ENCODE results near the gene PHF12. TPM values are rescaled to one million over a fixed set of nuclear protein-coding genes. Genes with fewer than 3 reads are reported as not detected.

PHF12 gene
- 21.1 and 24.7 TPM in 2 replicates for total RNA-seq (2014; rRNA removed; shearing (Covaris generic))
- polyA plus RNA-seq (2015; cell fraction: cytosol; rRNA removed) = 12.6 and 18.9 TPM in 2 replicates
- polyA plus RNA-seq (2015; cell fraction: nucleus; rRNA removed) = 32.8 and 39.2 TPM in 2 replicates

DNA sequence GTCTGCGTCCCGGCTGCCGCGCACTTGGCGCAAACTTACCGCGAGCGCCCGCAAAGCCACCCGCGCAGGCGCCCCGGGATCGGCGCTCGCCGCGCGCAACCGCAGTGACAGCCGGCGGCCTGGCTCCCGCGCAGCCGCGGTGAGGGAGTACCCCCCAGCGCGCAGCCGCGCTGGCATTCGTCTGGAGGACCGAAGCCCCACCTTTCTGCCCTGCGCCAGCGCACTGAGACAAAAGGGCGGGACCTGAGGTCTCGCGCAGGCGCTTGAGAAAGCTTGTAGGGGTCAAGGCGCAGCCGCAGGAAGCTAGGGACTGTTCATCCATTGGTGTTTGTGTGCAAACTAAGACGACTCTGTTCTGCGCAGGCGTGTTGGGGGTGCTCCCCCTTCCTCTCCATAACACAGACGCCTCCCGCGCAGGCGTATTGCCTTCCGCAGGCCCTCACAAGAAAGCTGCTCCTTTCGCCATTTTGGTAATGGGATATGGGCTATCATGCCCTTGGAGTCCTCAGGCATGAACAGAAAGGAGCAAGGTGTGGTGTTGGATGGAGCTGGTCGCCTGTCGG, at the start of gene PHF12:
Gene PHF12, minus strand, starts transcription at position 91 of the 563 bp plus-strand sequence. CDS start 558 bp downstream, outside the sequence.
- peak; percentile 100 for DNase-seq (ENCODE audit: low read depth)

DNA sequence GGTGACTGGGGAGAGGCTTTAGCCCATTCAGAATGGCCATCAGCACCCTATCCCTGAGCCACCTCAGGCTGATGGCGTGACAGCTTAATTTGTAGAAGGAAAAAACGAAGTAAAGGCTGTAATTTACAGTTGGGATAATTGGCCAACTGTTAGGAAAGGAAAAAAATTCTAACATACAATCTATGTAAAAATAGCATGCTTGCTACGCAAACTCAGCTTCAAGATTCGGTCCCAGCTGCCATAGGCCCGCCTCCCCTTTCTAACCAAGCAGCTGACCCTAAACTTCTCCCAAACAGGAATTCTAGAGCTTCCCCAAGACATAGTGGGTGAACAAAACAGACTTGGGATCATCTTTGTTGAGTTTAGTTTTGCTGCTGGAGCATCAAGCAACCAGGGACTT, 49.7 kb upstream of the PHF12 start:
- no peak for DNase-seq (ENCODE audit: low read depth)

DNA sequence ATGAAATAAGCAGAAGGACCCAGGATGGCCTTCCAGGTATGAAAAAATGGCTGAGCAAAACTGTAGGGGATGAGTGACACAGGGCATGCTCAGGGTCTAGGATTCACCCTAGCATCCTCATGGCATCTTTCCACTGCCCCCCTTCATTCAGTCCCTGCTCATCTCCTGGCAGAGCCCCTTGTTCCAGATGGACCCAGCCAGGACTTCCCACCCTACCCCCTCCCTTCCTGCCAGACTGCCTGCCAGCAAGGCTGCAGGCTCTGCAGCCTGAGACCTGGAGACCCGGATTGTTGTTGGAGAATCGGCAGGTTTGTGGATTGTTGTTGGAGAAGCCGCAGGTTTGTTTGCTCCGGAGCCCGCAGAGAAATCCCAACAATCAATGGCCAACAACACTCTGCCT, 47.9 kb upstream of the PHF12 start:
- DNase-seq (ENCODE audit: low read depth) = no peak

DNA sequence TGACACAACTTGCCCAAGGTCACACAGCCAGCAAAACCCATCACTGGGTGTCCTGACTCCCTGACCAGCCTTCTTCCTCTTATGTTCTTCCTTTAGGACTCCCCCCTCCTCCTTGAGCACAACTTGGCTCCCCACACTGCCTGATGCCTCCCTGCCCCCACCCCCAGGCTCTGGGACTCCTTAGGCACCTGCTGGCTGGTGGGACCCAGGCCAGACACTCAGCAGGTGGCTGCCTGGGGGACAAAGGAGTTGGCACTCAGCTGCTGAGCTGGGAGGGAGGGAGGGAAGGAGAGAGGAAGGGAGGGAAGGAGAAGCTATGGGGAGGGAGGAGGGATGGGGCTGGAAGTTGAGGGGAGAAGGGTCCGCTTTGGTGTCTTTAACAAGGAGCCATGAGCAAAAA, 46.5 kb upstream of the PHF12 start:
- no peak for DNase-seq (ENCODE audit: low read depth)

DNA sequence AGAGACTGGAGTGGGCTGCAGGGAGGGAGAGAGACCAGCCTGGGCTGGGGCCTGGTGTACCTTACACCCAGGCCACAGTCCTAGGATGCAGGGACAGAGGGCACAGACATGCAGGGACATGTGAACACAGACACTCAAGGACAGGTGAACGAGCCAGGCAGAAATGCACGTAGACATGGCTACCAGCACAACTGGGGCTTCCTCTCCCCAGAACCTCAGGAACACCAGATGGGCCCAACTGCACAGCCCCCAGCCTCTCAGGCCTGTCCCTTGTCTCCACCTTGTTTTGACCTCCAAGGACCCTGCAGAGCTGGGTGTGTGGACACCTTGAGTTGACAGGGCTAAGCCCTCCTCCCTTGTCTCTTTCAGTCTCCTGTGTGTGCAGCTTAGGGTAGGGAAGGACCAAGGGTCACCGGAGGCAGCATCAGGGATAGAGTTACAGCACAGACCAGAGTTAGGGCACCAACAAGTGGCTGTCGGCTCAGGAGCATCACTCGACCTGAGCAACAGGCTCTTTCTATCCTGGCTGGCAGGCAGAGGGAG, 45.3 kb upstream of the PHF12 start:
- no peak for DNase-seq (ENCODE audit: low read depth)

DNA sequence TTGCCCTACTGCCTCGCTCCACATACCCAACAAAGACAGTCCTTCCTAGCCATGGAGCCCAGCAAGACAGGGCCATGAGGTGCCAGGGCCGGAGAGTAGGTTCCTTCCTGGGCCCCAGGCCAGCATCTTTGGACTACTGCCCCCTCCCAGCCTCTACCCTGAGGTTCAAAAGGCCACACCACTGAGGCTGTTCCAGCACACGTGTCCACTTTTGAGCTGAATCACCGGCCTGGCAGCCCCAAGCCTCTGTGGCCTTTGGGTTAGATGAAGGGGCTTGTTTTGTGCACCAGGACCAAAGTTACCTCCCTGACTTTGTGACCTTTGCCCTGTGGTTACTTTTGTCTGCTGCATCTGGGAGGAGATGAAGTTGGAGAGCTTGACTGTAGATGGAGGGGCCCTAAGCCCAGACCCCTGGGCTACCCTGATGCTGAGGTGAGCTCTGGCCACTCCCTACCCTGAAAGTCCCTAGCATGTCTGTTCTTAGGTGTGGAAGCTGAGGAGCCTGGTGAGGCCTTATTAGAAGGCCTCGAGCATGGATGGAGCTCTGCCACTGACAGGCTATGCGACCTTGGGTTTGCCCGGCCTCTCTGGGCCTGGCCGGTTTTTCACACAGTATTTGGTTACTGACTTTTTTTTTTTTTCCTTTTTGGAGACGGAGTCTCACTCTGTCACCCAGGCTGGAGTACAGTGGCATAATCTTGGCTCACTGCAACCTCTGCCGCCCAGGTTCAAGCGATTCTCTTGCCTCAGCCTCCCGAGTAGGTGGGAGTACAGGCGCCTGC, 42.5 kb upstream of the PHF12 start:
- no peak for DNase-seq (ENCODE audit: low read depth)

DNA sequence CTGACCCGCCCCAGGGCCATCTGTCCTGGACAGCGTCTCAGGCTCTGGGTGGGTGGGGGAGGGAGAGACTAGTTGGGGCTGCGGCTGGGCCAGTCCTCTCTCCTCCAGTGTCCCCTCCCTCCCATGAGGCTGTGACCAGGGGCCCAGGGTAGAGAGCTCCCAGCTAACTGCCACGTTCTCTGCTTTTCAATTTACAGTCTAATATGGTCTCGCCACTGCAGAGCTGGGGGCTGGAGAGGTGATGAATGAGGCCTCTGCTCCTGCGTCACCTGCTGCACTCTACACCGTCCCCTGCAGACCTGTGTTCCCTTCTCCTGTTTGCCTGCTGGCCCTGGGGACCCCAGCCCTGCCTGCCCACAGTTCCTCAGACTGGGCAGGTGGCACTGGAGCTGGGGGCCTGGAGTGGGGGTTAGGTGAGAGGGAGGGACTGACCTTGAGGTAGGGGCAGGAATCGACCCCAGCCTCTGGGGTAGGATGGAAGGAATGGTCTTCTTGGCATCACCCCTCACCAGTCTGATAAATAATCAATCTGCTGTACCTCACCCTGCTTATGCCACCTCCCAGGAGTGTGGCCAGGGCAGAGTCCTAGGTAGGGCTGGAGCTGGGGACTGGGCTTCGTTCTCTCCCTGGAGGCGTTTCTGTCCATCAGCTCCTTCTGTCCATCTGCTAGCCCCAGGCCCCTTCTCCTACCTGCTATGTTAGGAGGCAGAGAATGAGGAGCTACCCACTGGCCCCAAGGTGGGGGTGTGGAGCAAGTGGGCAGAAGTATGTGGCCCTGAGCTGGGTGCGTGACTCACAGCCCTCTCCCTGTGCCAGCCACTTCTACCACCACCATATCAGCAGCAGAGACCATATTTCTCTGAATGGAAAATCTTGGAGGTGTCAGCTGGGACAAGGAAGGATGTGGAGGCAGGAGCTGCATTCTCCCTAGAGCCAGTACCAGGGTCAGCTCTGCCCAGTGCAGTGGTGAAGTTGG, 41.6 kb upstream of the PHF12 start:
- peak; percentile 42 for DNase-seq (ENCODE audit: low read depth)

DNA sequence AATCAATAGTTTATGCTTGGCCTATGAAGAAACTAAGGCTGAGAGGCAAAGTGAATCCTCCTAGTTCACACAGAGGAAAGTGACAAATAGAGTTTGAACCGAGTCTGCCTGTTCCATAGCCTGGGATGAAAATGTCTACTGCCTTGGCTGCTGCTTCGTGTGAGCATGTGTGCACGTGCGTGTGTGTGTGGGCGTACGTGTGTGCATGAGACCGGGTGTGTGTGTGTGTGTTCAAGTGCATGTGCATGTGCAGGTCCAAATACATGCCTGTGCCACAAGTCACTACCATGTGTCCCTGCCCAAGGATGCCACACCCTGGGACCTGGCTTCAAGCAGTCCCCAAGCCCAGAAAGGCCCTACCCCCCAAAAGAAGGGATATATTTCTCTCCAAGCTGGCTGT, 40.9 kb upstream of the PHF12 start:
- DNase-seq (ENCODE audit: low read depth) = no peak

DNA sequence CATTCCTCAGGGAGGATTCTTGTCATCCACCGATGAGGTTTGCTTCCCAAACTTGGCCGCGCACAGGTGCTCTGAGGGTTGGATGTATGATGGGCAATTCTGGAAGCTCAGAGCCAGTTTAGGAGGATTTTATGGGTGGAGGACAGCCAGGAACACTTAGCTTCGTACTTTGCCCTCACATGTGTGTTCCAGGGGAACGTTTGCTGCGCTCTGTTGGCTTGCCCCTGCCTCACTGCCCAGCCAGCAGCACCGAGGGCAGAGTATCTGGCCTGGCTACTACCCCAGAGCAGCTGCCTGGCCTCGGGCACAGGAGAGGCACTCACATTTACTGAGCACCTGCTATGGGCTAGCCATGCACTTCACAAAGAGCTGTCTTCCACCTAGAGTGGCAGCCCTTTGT, 40.5 kb upstream of the PHF12 start:
- no peak for DNase-seq (ENCODE audit: low read depth)

DNA sequence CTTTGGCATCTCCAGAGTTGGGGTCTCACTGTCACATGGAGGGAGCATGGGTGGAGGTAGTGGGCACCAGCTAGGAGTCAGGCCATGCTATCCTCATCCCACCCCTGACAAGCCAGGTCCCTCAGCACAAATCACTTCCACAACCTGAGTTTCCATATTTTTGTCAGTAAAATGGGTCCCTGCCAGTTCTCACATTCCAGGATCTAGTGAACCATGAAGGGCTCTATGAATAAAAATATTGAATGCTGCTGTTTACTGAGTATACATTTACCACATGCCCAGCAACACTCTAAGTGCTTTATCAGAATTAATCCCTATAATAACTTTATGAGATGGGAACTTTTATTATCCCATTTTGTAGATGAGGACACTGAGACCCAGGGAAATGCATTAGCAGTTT, 37.7 kb upstream of the PHF12 start:
- DNase-seq (ENCODE audit: low read depth) = no peak

DNA sequence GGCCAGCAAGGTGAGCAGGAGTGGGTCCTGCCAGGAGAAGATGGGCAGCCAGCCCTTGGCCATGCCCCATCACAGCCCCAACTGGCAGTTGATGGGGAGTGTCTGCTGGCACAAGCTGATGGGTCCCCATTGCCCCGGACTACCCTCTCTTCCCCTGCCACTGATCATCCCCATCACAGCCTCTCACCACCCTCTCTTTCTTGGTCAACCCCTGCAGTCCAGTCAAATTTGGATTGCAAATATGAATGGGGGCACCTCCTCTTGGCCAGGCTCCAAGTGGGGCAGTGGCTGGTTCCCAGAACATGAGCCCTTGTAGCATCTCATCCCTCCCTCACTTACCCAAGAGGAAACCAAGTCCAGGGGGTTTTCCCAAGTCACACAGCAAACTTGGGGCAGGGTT, 37.2 kb upstream of the PHF12 start:
- no peak for DNase-seq (ENCODE audit: low read depth)

DNA sequence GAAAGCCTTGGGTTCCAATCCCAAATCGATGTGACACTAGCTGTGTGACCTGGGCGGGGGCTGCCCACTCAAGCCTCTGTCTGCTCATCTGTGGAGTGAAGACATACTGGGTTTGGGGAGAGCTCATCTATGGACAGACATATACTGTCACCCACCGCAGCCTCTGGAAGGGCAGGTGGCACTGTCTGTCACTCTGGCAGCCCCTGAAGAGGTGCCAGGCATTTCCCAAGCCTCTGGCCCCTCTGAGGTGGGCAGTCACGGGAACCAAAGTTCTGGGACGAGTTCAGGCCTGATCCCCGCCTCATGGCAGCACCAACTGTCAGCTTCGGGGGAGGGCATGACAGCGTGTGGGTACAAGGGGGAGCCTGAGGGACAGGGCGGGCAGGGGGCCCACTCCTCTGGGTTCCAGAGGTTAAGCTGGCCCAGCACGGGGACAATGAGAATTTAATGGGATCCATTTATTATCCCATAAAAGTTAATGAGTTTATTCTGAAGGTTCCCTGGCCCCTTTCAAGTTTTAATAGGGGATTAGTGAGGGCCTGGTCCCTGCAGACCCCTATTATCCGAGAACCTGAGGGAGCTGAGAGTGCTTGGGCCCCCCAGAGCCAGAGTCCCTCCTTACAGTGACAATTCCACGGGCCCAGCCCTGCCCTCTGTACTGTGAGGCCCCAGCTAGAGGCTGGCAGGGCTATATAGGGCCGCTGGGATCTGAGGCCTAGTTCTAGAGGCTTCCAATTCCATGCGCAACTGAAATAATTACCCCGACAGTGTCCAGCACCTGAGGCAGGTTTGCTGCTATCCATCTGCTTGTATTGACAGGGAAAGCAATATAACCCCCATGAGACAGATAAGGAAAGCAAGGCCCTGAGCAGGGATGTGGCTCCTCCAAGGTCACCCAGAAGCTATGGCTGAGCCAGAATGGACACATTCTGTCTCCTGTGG, 35.7 kb upstream of the PHF12 start:
- DNase-seq (ENCODE audit: low read depth) = no peak

DNA sequence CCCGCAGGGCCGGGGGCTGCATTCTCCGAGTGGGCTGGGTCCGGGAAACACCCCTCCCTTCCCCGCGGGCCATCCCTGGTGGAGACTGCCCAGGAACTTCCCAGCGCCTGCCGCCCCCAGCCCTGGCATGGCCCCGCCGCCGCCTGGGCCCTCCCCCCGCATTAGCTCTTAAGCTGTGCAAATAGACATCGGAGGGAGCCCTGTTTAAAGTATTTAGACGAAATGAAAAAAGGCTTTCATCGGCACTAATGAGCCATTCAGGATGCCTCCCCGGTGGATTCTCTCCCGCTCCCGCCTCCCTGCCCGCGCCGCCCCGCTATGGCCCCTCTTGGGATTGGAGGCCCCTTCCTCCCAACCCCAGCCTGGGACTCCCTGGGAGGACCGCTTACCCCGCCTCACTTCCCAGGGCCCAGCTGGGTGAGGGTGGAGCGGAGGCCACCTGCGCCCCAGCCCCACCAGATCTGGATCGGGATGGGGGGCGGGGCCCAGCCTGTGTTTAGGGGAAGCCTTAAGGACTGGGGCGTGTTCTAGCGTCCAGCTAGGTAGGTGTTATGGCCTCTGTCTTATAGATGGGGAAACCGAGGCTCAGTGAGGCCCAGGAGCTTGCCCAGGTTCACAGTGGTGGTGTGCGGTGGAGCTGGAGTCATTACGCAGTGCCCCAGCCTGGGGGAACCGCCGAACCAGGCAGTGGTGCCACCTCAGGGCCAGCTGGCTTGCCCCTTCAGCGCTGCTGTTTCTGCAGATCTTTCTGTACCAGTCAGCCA, 34.8 kb upstream of the PHF12 start:
- DNase-seq (ENCODE audit: low read depth) = no peak

DNA sequence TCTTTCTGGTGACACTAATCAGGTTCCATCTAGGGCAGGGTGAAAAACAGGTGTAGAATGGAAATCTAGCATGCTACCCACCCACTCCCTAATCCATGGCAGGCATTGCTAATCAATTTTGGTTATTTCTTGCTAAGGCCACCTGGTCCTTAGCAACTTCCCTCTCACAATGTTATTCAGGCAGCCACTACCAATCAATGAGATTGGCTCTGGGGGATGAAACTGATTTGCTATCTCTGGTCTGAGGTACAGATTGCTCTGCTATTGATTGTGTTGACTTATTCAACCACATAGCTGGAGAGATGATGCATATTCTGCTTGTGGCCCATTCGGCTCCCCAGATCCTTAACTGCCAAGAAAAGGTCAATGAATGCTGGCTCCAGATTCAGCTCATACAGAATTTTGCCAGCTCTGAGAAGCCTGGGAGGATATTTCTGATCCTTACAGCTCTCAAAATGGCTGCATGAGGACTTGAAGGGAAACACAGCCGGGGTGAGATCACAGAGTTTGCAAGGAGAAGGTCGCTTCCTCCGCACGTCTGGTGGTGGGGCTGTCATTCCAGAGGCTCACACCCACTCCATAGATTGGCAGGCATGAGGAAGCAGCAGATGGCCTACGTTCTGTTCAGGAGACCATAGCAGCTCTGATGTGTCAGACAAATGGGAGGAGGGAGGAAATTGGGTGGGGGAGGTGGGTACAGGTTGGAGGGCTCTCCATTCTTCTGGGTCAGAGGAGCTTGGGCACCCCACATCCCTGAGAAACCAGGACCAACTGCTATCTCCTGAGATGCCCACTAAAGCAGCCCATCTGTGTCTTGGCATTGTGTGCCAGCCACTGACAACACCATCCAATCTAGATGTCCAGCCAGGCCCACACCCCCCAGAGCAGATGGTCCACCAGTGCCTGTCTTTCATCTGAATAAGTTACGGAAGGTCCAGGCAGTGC, 32.2 kb upstream of the PHF12 start:
- no peak for DNase-seq (ENCODE audit: low read depth)

DNA sequence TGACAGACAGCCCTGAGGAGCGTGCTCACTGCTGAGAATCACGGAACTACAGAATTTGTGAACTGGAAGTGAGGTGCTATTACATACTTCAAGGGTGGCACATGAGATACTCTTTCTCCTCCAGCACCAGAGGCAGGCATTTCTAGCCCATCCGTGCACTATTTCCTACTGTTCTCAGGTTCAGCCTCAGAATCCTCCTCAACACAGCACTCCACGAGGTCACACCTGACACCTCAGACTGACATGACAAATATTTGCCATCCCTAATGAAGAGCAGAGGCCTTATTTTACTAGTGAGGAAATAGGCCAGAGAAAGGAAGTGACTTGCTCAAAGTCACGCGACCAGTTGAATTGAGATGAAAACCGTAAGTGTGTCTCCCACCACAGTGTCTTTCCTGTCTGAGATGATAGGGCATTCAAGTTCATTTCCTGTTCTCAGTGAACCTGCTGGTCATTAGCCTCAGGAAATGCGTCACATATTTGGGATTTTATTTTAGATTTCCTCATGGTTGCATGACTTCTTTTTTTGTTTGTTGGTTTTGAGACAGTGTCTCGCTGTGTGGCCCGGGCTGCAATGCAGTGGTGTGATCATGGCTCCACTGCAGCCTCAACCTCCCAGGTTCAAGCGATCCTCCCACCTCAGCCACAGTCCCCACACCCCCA, 30.9 kb upstream of the PHF12 start:
- peak; percentile 89 for DNase-seq (ENCODE audit: low read depth)

DNA sequence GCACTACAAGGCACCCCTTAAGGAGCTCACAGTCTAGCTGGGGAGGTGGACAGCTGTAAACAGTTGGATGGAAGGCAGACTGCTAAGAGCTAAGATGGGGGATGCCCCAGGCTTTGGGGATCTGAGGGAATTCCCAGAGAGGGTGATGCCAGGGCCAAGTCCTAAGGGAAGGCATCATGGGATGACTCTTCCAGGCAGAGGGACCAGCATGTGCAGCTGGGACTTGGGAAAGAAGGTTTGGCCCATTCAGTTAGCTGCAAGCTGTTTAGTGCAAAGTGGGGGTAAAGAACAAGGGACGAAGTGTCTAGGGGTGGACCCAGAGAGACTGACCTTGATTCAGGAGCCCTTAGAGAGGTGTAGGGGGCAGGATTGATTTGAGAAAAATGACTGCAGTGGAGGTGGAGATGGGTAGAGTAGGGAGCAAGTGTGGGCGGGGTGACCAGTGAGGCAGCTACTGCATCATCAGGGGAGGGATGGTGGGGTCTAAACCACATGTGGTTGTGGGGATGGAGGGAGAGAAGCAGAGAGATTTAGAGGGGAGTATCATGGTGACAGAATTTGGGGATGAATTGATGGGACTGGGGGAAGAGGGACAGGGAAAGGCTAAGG, 27.1 kb upstream of the PHF12 start:
- no peak for DNase-seq (ENCODE audit: low read depth)

DNA sequence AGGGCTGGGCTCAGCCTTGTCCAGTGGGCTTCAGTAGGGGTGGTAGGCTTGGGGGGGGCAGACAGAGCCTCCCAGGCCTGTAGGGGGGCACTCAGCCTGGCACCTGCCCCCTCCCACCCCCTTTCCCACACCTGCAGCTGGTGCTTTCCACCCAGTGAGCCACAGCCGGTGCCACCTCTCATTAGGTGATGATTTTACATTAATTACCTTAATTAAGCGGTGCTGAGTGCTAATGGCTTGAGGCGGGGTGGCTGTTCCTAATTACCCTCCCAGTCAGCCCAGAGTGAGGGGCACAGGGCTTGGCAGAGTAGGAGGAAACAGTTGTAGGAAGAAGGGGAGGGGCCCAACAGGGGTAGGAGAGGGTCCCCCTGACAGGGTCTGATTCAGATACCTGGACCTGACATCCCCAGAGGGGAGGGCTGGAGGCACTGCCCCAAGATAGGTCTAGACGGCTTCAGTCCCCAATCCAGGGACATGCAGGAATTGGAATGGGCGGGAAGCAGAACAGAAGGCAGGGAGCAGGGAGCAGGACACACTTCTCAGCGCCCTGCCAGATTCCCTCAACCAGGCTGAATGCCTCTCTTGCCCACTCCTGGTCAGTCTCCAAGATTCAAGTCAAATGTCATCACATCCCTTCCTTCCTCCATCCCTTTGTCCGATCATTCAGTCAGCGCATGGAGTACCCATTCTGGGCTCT, 26.5 kb upstream of the PHF12 start:
- DNase-seq (ENCODE audit: low read depth) = no peak

All from HT1080 (cell line).